HG03342 (cell line): ENCODE measurements around the gene NOP9.

Source experiments
- ATAC-seq: cut with Tn5 transposase; IDR thresholded peaks from one replicate; pipeline ENCODE4 v1.9.1; 2021; ENCODE audit warnings: mild to moderate bottlenecking, moderate library complexity; ENCODE audit not compliant: unreplicated experiment

Gene NOP9, protein sequence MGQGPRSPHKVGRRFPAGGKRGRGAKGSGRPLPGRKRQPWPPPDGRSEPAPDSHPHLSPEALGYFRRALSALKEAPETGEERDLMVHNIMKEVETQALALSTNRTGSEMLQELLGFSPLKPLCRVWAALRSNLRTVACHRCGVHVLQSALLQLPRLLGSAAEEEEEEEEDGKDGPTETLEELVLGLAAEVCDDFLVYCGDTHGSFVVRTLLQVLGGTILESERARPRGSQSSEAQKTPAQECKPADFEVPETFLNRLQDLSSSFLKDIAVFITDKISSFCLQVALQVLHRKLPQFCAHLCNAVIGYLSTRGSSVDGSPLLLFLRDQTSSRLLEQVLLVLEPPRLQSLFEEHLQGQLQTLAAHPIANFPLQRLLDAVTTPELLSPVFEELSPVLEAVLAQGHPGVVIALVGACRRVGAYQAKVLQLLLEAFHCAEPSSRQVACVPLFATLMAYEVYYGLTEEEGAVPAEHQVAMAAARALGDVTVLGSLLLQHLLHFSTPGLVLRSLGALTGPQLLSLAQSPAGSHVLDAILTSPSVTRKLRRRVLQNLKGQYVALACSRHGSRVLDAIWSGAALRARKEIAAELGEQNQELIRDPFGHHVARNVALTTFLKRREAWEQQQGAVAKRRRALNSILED

DNA sequence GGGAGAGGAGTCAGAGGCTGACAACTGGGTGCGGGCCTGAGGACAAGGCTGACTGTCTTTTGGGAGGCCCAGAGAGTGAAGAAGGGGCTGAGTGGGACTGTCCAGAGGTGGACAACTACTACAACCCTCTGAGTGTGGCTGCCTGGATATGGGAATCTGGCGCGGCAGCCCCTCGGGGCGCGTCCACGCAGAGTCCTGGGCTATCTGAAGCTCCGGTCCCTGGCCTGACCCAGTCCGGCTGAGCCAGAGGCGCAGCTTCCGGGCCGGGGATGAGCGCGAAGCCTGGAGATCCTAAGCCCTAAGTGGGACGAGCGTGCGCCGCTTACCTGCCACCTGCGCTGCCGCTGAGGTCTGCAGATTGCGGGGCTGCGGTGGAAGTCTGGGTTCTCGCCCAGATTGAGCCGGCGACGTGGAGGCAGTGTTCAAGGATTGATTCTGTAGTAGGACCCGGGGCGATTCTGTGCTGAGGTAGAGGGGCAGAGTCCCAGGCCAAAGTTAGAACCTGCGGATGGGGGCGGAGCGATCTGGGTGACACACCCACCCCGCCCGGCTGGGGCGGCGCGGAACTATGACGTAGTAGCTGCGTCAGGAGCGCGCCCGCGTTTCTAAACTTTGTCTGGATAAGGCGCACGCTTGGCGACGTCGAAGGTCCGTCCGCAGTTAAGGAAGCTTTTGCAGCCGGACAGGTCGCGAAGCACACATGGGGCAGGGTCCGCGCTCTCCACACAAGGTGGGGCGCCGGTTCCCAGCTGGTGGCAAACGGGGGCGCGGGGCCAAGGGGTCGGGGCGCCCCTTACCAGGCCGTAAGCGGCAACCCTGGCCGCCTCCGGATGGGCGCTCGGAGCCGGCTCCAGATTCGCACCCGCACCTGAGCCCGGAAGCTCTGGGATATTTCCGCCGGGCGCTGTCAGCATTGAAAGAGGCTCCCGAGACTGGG, at the start of gene NOP9, which contains the start of gene DHRS1:
Gene NOP9, plus strand, starts transcription at position 596 of the 937 bp plus-strand sequence. Its CDS starts 105 bp downstream, at position 701.
Gene DHRS1, minus strand, starts transcription at position 526 of the 937 bp plus-strand sequence. CDS start 674 bp downstream, outside the sequence.
- ATAC-seq, result peak; percentile 51

GRCh38 chr14:24250354-24250753, 49.3 kb upstream of the NOP9 start:
- no peak for ATAC-seq

DNA sequence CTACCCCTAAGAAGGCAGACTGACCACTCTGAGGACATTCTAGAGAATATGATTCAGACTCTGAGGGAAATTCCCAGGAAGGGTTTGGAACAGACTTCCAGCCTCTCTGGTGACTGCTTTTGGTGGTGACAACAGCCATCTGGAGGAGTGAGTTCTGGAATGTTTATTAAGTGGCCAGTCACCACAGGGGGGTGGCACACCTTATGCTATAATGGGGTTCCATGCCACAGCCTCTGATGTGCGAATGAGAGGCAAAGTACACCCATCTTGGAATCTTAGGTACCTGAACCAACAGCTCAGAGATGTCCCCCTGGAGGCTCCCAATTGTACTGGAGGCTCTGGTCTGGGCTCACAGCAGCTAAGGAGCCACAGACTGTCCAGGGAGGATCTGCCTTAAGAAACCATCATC, 47.8 kb upstream of the NOP9 start:
- no peak for ATAC-seq

DNA sequence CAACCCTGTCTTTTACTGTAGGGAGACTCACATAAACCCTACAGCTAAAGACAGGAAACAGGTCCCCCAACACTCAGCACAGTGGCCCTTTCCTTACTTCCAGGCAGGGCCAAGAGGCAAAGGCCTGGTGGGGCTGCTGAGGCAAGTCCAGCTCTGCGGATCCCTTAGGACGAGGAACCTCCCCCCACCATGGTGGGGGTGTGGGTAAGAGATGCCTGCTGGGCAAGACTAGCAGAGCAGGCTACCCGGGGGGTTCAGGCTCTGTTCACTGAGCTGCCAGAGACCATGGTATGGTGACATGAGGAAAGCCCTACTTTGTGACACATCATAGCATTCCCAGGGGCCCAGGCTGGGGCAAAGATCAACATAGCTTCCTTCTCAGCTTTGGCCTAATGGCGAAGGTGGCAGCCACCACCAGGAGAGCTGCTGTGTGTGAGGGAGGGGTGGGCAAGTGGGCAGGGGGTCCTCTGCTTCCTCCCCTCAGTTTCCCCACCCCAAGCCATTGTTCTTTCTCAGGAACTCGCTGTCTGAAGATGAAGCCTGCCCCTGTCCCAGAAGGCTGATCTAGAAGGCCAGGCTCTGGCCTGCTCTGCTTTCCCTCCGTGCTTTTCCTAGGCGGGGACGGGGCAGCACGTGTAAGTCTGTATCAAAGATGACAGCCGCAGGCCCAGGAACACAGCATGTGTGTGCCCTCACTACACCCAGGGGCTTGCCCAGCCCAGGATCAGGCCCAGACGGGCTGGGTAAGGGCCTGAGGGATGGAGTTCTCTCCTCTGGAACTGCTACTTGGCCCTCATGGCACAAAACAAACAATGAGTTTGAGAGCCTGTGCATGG, 47.1 kb upstream of the NOP9 start:
- ATAC-seq, result no peak

DNA sequence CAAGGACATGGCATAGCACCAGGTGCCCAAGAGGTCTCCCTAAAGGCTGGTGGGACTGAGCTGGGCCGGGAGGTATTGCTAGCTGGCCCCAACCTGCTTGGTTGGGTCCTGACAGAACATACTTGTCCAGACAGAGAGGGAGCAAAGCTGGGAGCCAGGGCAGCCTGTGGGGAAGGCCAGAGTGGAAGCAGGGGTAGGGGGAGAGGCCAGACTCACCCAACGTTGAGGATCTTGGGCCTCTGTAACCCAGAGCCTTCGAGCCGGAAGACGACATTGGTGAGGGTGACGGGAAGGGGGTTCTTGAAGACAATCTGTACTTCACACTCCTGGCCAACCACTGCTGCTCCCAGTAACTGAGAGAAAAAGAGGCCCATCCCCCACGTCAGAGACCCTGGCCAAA, 45.7 kb upstream of the NOP9 start:
- ATAC-seq, result no peak

DNA sequence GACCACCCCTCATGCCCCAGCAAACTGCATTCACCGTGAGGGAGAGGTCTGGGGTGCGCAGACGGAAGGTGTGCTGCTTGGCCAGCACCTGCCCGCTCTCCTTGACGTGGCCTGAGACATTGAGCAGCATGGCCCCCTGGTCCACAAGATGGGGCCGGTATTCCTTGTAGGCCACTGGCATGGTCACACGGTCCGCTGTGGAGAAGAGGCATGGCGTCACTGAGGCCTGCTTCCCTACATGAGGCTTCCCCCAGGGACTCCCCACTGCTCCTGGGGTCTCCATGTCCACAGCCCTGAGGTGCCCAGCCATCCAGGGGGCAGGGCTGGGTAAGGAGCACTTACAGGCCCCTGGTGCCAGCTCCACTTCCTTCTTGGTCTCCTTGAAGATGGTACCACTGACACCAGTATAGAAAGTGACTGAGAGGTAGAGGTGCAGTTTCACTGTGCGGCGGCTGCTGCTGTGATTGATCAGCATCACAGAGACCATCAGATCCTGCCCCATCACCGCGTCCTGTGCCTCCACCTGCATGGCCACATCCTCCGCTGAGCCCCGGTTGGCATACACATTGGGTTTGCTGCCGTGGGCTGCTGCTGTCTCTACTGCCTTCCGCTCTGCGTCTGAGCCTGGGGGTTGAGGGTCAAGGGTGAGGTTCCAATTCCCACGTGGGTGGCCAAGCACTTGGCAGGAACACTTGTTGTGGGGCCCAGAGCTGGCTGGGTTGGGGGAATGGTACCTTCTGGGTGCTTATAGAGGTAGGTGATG, 44.8 kb upstream of the NOP9 start:
- no peak for ATAC-seq

- no peak for ATAC-seq
Measured at GRCh38 chr14:24255438-24255837, 44.2 kb upstream of the NOP9 start.

- no peak for ATAC-seq
Measured at GRCh38 chr14:24255931-24256711, 43.5 kb upstream of the NOP9 start.

GRCh38 chr14:24256960-24257359, 42.7 kb upstream of the NOP9 start:
- no peak for ATAC-seq

- no peak for ATAC-seq
Measured at GRCh38 chr14:24258119-24258518, 41.5 kb upstream of the NOP9 start.

DNA sequence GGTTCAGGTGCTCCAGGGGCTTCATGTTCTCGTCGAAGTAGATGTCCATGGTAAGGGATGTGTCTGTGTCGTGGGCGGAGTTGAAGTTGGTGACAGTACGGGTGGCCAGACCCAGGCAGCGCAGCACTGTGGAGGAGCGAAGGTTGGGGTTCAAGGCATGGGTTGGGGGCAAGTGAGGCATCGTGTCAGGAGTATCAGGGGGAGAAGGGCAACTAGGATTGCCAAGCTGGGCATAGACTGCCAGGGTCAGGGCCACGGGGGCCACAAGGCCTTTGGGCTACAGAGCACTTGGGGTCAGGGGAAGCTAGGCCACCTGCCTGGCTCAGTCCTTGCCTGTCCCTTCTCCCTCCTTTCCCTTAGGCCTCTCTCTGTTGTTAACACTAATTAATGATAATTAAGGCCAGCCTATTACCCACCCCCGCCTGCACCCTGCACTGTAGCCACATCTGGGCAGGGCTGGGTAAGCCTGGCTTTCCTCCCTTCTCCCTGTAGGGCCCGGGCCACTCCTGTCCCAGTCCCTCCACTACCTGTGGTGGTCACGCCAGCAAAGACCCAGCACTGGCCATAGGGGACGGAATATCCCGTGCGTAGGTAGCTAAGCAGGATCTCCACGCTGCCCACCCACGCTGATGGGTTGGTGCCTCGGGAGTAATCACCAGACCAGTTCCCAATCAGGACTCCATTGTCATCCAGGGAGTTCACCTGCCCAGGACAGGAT, 40.9 kb upstream of the NOP9 start:
- ATAC-seq, result no peak

GRCh38 chr14:24259282-24260025, 40.2 kb upstream of the NOP9 start:
- ATAC-seq, result no peak

DNA sequence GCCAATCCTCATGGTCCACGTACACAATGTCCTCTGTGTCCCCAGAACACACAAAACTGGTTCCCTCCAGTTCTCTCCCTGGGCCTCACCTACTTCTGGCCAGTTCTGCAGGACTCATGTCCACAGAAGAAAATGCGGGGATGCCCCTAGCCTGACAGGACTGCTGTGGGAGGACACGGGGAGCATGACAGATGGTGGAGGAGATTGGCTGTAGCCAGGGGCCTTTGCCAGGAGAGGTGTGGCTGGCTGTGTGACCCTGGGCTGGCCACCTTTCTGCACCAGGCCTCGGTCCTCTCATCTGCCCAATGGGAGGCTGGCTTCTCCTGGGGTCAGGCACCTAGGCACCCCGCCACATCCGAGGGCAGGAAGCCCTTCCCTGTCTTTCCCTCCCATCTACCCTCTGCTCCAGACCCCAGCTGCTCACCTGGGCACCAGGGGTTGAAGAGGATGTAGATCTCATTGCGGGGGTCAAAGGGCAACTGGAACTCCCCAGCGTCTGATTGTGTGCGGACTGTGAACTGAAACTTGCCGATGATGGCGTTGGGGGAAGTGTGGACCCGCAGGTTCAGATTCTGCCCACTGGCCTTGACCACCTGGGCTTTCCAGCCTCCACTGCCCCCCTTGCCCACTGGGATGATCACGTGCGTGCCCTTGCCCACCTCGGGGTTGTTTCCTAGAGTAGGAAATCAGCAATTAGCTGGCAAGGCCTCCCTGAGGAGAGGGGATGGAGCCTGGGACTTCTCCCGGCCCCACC, 39.4 kb upstream of the NOP9 start:
- no peak for ATAC-seq

DNA sequence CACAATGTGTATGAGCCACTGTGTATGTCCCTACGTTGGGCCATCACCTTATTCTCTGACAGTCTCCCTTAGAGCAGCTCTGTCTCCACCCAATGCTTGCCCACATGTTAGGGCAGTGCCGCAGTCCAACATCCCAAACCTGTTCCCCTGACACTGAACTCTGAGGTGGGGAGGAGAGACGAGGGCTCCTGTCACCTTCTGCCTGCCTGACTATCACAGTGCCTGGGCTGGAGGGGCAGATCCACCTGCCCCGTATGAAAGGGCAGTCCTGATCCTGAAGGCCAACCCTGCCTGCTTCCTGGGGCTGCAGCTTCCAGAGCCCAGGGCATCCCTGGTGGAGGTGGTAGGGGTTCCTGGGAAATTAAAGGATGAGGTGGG, 38.9 kb upstream of the NOP9 start:
- ATAC-seq, result no peak

DNA sequence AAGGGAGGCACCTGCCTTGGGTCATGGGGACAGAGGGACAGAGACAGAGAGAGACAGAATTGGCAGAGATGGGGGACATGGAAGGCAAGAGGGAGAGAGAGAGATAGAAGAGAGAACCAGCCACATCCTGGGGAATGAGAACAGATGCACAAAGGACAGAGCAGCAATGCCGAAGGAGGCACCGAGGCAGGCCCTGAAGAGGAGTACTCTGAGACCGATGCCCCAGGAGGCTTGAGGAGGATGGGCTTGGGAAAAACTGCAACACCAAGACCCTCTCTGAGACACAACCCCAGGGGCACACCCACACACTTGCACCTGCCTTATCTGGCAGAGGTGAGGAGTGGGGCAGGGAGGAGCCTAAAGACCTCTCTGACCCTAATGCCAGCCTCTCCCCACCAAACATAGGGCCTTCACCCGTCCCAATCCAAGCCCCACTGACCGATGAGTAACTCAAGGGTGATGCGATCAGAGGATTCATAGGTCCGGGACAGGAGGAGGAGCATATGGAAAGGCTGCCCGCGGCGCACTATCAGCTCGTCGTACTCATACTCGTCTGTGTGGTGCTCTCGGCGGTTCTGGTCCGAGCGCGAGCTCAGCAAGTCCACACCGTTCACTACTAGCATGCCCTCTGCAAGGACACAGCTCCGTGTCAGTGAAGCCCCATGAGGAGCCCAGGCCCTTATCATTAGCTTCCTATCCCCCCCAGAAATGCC, 38.2 kb upstream of the NOP9 start:
- no peak for ATAC-seq

GRCh38 chr14:24261969-24262327, 37.7 kb upstream of the NOP9 start:
- ATAC-seq, result no peak
